Measurements from ENCODE around the gene FRMPD3.

- no peak for TF ChIP-seq CTCF (IDR thresholded peaks at IDR 0.05)
- TF ChIP-seq POLR2A (IDR thresholded peaks at IDR 0.05) = no peak
- TF ChIP-seq EP300 (IDR thresholded peaks at IDR 0.05) = no peak
Measured at GRCh38 chrX:107454302-107454701, 4.8 kb downstream of the FRMPD3 start.
